Ovary (tissue), 9 donors: Measurements from ENCODE around the gene MYCBPAP. TPM values are rescaled to one million over a fixed set of nuclear protein-coding genes. Genes with fewer than 3 reads are reported as not detected.

Experiments
- DNase-seq, 5 donors: peaks; one replicate each; pipeline ENCODE4 v3.0.0-alpha.2; 2019 to 2020
- H3K27ac ChIP-seq, 2 donors: fragments of 200-600 bp; one replicate each; pipeline versions ENCODE4 v1.5.1 to v1.8.0; 2019 to 2022
- H3K27me3 ChIP-seq: fragments of 200-600 bp; one replicate; pipeline ENCODE4 v1.8.0; 2022
- H3K36me3 ChIP-seq: fragments of 200-600 bp; sonication (generic); one replicate; pipeline ENCODE4 v1.5.1; 2019
- H3K4me1 ChIP-seq: one replicate; pipeline ENCODE4 v1.8.1; 2013; ENCODE audit warnings: mild to moderate bottlenecking, moderate library complexity; ENCODE audit not compliant: insufficient read depth
- H3K4me3 ChIP-seq: fragments of 200-600 bp; sonication (generic); one replicate; pipeline ENCODE4 v1.5.1; 2017
- H3K9me3 ChIP-seq, 2 donors: fragments of 200-600 bp in 1 of 2; sonication (generic) in 1 of 2; one replicate each; pipeline versions ENCODE4 v1.5.1 to v1.8.1; 2013 to 2019; ENCODE audit warnings: mild to moderate bottlenecking in 1 of 2, moderate library complexity in 1 of 2
- EP300 ChIP-seq: sonication (generic); formaldehyde crosslinking; IDR thresholded peaks from one replicate; pipeline ENCODE4 v1.6.1; 2017; ENCODE audit warnings: antibody characterized with exemption
- POLR2A ChIP-seq: fragments of 450-650 bp; IDR thresholded peaks from one replicate; pipeline ENCODE4 v1.6.1; 2017; ENCODE audit warnings: antibody characterized with exemption, mild to moderate bottlenecking, moderate library complexity
- WGBS, 3 donors: extraction: QIAGEN DNeasy Blood & Tissue Kit in 1 of 3; methylation state at CpG; one replicate each; pipeline versions ENCODE4 v1.1.5 to v1.1.7; 2013 to 2017; 5-methylcytosine and 5-hydroxymethylcytosine counted together
- intact Hi-C, 4 donors: fragments of 100-400 bp; cut with DNase I; formaldehyde crosslinking; loops; one replicate each; pipeline versions ENCODE4 v1.11.0 to v1.15.1; 2022 to 2023
- polyA plus RNA-seq, 2 donors: library from polyadenylated mRNA; stranded (reverse); fragments of 200-250 nt in 1 of 2; fragments of 350-450 nt in 1 of 2; fragmentation: Illumina TruSeq in 1 of 2; extraction: RNeasy Lipid Tissue Mini Kit (QIAGEN cat#74804) in 1 of 2; gene quantifications; one replicate each; pipeline ENCODE4 v1.2.3, GENCODE V29; 2013 to 2014
- total RNA-seq, 7 donors: library from RNA; depleted of rRNA in 2 of 7; stranded (reverse); fragments of >200 nt in 2 of 7; fragmentation: NEBNext Ultra II Directional in 3 of 7; extraction: Animal tissue kit (Norgen Biotek cat#: 25700) in 3 of 7; gene quantifications; one replicate each; pipeline versions ENCODE4 v1.1.0 to v1.2.4, GENCODE V29; 2016 to 2023
- TF ChIP-seq, protein P1 (sequence below), 3 donors: fragments of 450-650 bp in 2 of 3; fragments of 200-600 bp in 1 of 3; IDR thresholded peaks; one replicate each; pipeline versions ENCODE4 v1.5.1 to v1.8.0; 2016 to 2022; ENCODE audit warnings: antibody characterized with exemption in 3 of 3, mild to moderate bottlenecking in 1 of 3
- donor health status: DM: no; HTN: no; CAD: no; lungs with moderate emphysema.
- donor health status: DM: no; HTN: no; CAD: no.
- donor health status: Bipolar disorder and iron deficiency.
- donor health status: DM: yes; HTN: yes; CAD: no.
- donor health status: DM: no; HTN: no; CAD: no.
- donor health status: DM: yes; HTN: yes; CAD: no.

MYCBPAP gene
- total and polyA plus RNA-seq, 9 donors: 2.5 to 9.7 (median 4.5) TPM

DNA sequence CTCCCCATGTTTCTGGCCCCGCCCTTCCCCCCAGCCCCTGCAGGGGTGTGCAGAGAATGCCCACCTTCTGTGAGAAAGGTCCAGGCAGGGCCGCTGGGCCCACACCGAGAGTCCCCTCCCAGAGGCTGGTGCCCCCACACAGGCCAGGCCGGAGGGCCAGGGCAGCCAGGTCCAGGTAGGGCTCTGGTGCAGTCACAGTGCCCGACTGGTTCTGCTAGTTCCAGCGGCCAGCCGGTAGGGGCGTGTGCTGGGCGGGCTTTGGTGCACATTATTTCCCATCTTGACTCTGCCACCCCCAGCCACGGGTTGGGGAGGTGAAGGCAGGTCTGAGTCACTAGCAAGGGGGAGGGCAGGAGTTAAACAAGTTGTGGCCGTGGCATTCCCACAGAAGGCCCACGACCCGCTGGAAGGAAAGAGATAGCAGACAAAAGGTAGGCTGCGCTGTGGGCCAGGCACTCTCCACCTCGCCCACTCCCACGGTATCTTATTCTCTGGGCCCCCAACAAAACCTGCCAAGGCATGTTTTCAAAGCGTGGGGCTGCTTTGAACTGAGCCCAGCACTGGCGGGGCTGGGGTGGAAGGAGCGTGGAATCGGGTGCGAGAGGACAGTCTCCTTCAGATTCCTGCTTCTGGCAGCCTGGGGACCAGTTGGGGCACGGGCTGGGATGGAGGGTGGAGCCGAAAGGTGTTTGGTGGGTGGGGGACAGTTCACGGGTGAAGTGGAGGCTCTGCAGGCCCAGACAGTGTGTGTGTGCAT is 26.2 kb downstream of the MYCBPAP start:
- intact Hi-C loops: loop anchor here in 2 of 4 donors (10.0 kb wide), 1 partner anchor 50 kb away; no protein-coding TSS in a partner anchor

DNA sequence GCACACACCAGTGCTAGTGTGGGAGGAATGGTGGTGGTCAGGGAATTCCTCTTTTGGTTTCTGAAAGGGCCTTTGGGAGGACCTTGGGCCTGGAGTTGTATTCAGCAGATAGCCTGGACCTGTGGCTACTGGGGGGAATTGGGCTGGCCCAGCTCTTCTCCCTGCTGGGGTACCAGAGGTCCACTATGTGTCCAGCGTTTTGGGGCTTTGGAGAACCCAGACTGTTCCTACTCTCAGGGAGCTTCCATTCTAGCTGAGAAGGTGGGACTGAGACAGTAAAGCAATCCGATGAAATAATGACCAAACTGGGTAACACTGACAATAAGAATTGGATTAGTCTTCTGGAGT is 26.7 kb downstream of the MYCBPAP start:
- Histone ChIP-seq H3K4me3 (no peak overlapping the region), H3K4me1 (peaks cover 9% of the 10 kb centered on the region), H3K27ac (peak overlapping the region in 1 of 2 donors; percentile 23), H3K36me3 (no peaks in the 10 kb centered on the region), H3K27me3 (no peaks in the 10 kb centered on the region), H3K9me3 (no peaks in the 10 kb centered on the region)
- intact Hi-C loops: loop anchor here in 2 of 4 donors (10.0 kb wide), 1 partner anchor 50 kb away; no protein-coding TSS in a partner anchor
- WGBS, 3 donors: 86 to 93% (median 87%) methylated on average over 2 of the region's 2 CpGs
- TF ChIP-seq EP300 (no peak), POLR2A (no peak)
- TF ChIP-seq, protein P1, sequence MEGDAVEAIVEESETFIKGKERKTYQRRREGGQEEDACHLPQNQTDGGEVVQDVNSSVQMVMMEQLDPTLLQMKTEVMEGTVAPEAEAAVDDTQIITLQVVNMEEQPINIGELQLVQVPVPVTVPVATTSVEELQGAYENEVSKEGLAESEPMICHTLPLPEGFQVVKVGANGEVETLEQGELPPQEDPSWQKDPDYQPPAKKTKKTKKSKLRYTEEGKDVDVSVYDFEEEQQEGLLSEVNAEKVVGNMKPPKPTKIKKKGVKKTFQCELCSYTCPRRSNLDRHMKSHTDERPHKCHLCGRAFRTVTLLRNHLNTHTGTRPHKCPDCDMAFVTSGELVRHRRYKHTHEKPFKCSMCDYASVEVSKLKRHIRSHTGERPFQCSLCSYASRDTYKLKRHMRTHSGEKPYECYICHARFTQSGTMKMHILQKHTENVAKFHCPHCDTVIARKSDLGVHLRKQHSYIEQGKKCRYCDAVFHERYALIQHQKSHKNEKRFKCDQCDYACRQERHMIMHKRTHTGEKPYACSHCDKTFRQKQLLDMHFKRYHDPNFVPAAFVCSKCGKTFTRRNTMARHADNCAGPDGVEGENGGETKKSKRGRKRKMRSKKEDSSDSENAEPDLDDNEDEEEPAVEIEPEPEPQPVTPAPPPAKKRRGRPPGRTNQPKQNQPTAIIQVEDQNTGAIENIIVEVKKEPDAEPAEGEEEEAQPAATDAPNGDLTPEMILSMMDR (IDR thresholded peaks at IDR 0.05): no peak
- DNase-seq: no peak

More for the DNA sequence above, 26.2 kb downstream of the MYCBPAP start:
- H3K27ac ChIP-seq: peak overlapping the region; percentile 7 to 23
- H3K36me3 ChIP-seq: no peaks in the 10 kb centered on the region
- H3K27me3 ChIP-seq: no peaks in the 10 kb centered on the region
- H3K9me3 ChIP-seq: no peaks in the 10 kb centered on the region
- TF ChIP-seq, protein P1 (IDR thresholded peaks at IDR 0.05): peak in 2 of 3 donors; percentile 28 to 50
- TF ChIP-seq POLR2A (no peak), EP300 (no peak)
- H3K4me3 ChIP-seq: no peak overlapping the region
- DNase-seq: peak in 1 of 5 donors; percentile 62
- peaks cover 9% of the 10 kb centered on the region for H3K4me1 ChIP-seq
- WGBS, 3 donors: 36 to 43% (median 40%) methylated on average over 17 to 24 of the region's 24 CpGs

DNA sequence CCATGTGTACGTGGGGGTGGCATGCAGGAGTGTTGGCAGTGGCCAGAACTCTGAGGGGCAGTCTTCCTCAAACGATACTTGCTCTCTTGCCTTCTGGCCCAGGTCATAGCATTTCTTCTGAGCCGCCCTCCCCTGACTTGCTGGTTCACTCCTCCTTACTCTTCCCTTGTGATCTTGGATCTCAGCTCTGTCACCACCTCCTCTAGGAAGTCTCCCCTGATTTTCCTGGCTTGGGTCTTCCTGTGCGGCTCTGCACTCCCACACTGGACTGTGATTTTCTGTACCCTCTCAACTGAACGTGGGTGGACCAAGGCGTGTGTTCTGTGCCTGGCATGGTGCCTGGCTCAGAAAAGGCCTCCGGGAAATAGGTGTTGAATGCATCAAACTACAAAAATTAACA is 27.2 kb downstream of the MYCBPAP start:
- TF ChIP-seq EP300 (no peak), POLR2A (no peak)
- TF ChIP-seq, protein P1 (IDR thresholded peaks at IDR 0.05): no peak
- 82 to 88% (median 84%) methylated on average over 7 of the region's 7 CpGs for WGBS, 3 donors
- Histone ChIP-seq H3K27ac (peak overlapping the region in 1 of 2 donors; percentile 23), H3K4me3 (no peak overlapping the region), H3K9me3 (no peaks in the 10 kb centered on the region), H3K4me1 (peaks cover 9% of the 10 kb centered on the region), H3K27me3 (no peaks in the 10 kb centered on the region), H3K36me3 (no peaks in the 10 kb centered on the region)
- intact Hi-C loops: loop anchor here in 2 of 4 donors (10.0 kb wide), 1 partner anchor 51 kb away; no protein-coding TSS in a partner anchor
- DNase-seq: no peak

DNA sequence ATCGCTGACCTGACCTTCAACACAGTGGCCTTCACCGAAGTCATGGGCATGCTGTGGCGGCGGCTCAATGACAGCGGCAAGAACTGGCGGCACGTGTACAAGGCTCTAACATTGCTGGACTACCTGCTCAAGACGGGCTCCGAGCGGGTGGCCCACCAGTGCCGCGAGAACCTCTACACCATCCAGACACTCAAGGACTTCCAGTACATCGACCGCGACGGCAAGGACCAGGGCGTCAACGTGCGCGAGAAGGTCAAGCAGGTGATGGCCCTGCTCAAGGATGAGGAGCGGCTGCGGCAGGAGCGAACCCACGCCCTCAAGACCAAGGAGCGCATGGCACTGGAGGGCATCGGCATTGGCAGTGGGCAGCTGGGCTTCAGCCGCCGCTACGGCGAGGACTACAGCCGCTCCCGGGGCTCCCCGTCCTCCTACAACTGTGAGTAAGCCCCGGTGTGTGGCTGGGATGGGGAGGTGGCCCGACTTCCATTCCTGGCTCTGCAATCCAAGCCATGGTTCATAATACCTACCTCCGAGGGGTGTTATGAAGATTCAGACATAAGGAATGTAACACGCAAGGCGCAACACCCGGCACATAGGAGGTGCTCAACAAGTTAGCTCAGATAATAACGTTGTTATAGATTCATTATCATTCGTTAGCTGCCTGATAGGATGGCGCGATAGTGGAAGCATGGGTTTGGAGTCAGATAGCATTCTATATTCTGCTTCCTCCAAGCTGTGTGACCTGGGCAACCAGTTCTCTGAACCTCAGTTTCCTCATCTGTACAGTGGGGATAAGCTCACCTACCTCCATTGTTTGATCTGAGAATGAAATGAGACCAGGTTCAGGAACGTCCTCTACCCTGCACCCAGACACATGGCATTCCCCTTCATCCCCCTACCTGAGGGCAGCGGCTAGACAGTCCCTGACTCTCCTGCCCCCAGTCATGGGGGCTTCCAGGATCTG is 28.7 kb downstream of the MYCBPAP start:
- H3K4me1 ChIP-seq: peaks cover 12% of the 10 kb centered on the region
- TF ChIP-seq, protein P1 (IDR thresholded peaks at IDR 0.05): no peak
- TF ChIP-seq POLR2A (no peak), EP300 (no peak)
- 94 to 96% (median 94%) methylated on average over 45 of the region's 45 CpGs for WGBS, 3 donors

More for the DNA sequence above, 28.7 kb downstream of the MYCBPAP start:
- H3K36me3 ChIP-seq: no peaks in the 10 kb centered on the region
- peak in 1 of 5 donors; percentile 47 for DNase-seq
- H3K9me3 ChIP-seq: no peaks in the 10 kb centered on the region
- H3K27ac ChIP-seq: no peak overlapping the region
- H3K4me3 ChIP-seq: no peak overlapping the region
- H3K27me3 ChIP-seq: no peaks in the 10 kb centered on the region
- intact Hi-C loops: loop anchor here in 2 of 4 donors (10.0 kb wide), 1 partner anchor 52 kb away; no protein-coding TSS in a partner anchor
